HG03135 (cell line): ENCODE data around the gene BTG1.
"Not testable (repeated sequence)": the region's sequence is repeated elsewhere in the genome, so short reads cannot be mapped to it uniquely, and the experiment has no call there.

Source experiments
- ATAC-seq: cut with Tn5 transposase; IDR thresholded peaks from one replicate; pipeline ENCODE4 v1.9.1; 2021; ENCODE audit warnings: mild to moderate bottlenecking, moderate library complexity; ENCODE audit not compliant: unreplicated experiment

The BTG1 gene

DNA sequence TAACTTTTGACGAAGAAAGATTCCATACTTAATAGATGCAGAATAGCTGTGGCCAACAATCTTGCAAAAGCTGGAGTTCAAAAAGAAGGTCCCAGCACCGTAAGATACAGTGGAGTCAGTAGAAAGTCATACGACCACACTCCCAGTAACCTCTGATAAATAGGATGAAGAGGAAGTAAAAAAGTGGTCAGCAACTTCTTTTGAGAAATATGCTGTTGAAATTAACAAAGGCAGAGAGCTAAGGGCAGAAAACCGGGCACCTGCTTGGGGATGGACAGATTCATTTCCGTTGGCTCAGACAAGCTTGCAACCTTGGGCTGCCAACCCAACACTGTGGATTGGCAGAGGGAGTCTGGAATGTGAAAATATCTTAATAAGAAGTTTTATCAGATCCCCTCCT is 40.0 kb downstream of the BTG1 start:
- ATAC-seq = no peak

DNA sequence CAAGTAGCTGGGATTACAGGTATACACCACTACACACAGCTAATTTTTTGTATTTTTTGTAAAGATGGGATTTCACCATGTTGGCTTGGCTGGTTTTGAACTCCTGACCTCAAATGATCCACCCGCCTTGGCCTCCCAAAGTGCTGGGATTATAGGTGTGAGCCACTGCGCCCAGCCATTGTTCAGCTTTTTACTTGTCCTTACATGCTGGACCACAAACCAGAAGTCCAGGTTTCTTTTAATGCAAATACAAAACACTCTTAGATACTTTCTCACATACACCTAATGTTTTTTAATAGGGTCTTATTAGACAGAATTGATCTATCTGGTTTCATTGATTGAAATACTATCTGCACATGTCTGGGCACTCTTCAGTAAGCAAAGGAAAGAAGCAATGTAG is 40.5 kb downstream of the BTG1 start:
- no peak for ATAC-seq

DNA sequence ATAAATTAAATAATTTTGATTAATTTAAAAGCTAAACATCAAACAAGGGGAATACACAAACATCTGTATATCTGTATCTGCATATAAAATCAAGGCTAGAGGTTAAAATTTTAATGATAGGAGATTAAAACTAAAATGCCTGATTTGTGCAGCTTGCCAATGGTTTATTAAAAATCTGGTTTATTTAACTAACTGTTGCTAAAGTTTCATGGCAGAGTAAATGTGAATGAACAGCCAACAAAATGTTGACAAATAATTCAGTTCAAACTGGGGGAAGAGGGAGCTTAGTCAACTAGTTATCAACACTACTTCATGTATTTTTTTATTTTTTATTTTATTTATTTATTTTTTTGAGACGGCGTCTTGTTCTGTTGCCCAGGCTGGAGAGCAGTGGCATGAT is 43.0 kb downstream of the BTG1 start:
- ATAC-seq = no peak

DNA sequence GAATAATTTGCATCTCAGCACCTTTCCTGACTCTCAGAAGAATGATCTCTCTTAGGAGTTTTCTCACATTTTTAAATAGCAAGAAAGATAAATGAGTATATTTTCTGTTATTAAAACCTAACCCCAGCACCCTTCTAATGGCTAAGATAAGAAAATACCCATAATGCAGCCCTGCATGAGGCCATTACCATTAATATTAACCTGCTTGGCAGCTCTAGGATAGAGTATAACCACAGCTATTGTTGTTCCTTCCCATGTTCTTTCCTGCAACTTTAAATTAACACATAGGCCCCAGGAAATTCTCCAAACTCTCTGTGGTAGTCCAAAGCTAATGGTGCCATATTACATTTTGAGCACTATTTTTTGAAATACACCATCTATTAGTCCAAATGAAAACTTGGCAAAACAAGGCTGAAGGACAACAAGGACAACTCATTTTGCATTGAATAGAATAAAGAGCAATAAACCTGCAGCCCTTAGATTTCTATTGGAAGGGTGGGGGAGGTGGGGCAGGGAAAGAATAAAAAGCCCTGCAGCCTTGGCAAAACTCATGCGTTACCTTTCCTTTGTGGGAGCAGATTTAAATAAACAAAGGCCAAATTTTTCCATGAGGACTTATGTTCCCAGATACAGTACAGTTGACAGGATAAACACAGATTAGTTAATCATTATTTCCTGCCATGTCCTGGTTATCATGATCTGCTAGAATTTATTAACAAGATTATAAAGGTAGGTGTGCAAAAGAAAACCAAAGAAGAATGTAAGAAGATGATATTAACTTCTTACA is 46.9 kb downstream of the BTG1 start:
- ATAC-seq = no peak

DNA sequence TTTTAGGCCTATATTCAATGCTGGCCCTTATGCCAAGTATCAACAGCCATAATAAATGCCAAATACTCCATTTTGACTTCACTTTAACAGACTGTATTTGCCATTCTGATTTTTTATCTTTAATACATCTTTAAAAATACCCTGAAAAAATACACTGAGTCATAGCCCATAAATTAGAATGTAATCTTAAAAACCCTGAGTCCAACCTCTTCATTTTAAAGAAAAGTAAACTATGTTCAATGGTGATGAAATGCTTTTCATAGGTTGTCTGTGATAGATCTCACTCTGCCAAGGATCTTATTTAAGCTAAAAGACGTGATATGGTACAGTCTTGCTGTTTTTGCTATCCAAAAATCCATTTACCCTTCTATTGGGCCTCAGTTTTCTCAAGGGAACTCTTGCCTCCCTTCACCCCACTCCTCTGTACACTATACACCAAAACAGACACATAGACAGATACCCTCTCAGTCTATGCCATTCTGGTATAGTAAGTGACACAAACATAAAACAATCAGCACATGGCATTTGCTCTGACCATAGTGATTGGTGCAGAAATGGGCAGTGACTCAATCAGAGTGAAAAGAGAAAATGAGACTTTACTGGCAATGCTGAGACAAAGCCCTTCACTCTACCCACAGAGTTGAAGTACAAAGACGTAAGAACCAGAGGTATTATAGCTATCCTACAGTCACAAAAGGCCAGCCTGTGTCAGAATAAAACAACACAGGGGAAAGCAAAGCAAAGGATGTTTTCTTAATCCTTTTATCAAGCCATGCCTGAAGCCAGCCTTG is 49.1 kb downstream of the BTG1 start:
- no peak for ATAC-seq

DNA sequence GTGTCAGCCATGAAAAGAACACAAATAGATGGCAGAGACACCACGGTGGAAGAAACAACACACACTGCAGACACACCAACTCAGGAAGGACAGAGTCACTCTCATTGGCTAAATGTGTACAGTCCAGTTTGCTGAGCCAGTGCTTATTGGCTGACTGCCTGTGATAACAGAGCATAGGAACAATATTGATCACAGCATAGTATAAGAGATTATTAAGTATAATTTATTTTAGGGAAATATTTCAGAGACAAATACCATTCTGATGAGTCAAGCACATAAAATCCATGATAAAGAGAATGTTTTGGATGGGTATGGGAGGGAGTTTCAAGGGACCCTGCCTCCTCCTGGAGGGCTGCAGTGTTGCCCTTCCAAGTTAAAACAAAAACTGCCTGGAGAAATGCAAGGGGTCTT is 50.9 kb downstream of the BTG1 start:
- no peak for ATAC-seq

DNA sequence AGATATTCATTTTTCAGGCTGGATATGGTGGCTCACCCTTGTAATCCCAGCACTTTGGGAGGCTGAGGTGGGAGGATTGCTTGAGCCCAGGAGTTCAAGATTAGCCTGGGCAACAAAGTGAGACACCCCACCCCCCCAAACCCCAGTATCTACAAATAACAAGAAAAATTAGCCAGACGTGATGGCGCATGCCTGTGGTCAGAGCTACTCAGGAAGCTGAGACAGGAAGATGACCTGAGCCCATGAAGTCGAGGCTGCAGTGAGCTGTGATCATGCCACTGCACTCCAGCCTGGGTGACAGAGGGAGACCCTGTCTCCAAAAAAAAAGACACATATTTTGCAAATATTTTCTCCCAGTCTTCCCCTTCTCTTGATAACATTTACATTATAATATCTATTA is 51.3 kb downstream of the BTG1 start:
- ATAC-seq = not testable (repeated sequence)
